HepG2 (cell line): ENCODE measurements around the gene DHRS13. TPM values are rescaled to one million over a fixed set of nuclear protein-coding genes. Genes with fewer than 3 reads are reported as not detected.

Experiments
- ATAC-seq: fragments of 200-7000 bp; cut with Tn5 transposase; 3 replicates; pipeline ENCODE4 v1.9.1; 2020; ENCODE audit warnings: mild to moderate bottlenecking, moderate library complexity
- BruUV-seq: library from RNA; stranded (reverse); fragments of 400-500 nt; replicated peaks from 2 replicates; lab custom pipeline; 2021; lab: Mats Ljungman, UMichigan
- CTCF ChIA-PET: fragments of 300-600 bp; formaldehyde crosslinking; extraction: SDS; loops from one replicate; lab custom pipeline; 2021; ENCODE audit warnings: low total read pairs, inconsistent platforms, low intra/inter-chr PET ratio; lab: Yijun Ruan, JAX
- POLR2A ChIA-PET: fragments of 350-600 bp; sonication (Branson Sonifier 250); formaldehyde crosslinking; loops from one replicate; lab custom pipeline; 2020; ENCODE audit warnings: antibody characterized with exemption, inconsistent platforms; lab: Yijun Ruan, JAX
- DNase-seq: peaks from one replicate; pipeline ENCODE4 v3.0.0-alpha.2; 2015; ENCODE audit warnings: low spot score
- FAIRE-seq: peaks from 3 replicates; lab custom pipeline; 2011; peaks lifted over from hg19 to GRCh38; lab: Jason Lieb, UNC
- H2AFZ ChIP-seq: one replicate; pipeline ENCODE4 v1.6.1; 2011; ENCODE audit warnings: low read length, inconsistent platforms
- H3K27ac ChIP-seq: fragments of 300-600 bp; 3 replicates; pipeline ENCODE4 v1.8.0; 2011; ENCODE audit warnings: mixed run types, mild to moderate bottlenecking, mixed read lengths, low read length, inconsistent platforms; ENCODE audit not compliant: insufficient read depth; ENCODE audit errors: extremely low read length
- H3K27me3 ChIP-seq, 2 experiments: fragments of 200-600 bp in 1 of 2; 2 replicates in 1 of 2; 3 replicates in 1 of 2; pipeline versions ENCODE4 v1.6.0 to v1.8.0; 2011; ENCODE audit warnings: low read length in 2 of 2, mild to moderate bottlenecking in 2 of 2, moderate library complexity in 2 of 2, inconsistent platforms in 1 of 2; ENCODE audit not compliant: insufficient read depth in 2 of 2, control insufficient read depth in 1 of 2
- H3K36me3 ChIP-seq, 2 experiments: fragments of 200-600 bp in 1 of 2; replicated peaks in 1 of 2; 2 replicates in 1 of 2; 3 replicates in 1 of 2; pipeline versions ENCODE4 v1.5.1 to v1.8.0; 2011; ENCODE audit warnings: low read length in 2 of 2, inconsistent platforms in 1 of 2; ENCODE audit not compliant: insufficient read depth in 2 of 2, control insufficient read depth in 1 of 2
- H3K4me1 ChIP-seq: 2 replicates; pipeline ENCODE4 v1.5.1; 2012; ENCODE audit warnings: low read length, inconsistent platforms; ENCODE audit not compliant: insufficient read depth
- H3K4me2 ChIP-seq: 2 replicates; pipeline ENCODE4 v1.6.0; 2011; ENCODE audit warnings: low read depth, low read length, inconsistent platforms
- H3K4me3 ChIP-seq, 3 experiments: fragments of 200-600 bp in 1 of 3; sonication (generic), shearing (Covaris generic) in 1 of 3; replicated peaks in 1 of 3; 2 replicates each; pipeline ENCODE4 v1.5.1; 2011 to 2016; ENCODE audit warnings: low read length in 3 of 3, inconsistent platforms in 2 of 3, low read depth in 2 of 3, mild to moderate bottlenecking in 2 of 3, control low read depth in 1 of 3, mixed read lengths in 1 of 3; ENCODE audit not compliant: insufficient read depth in 1 of 3
- H3K79me2 ChIP-seq: one replicate; pipeline ENCODE4 v1.6.1; 2011; ENCODE audit warnings: low read length, inconsistent platforms; ENCODE audit not compliant: insufficient read depth
- H3K9ac ChIP-seq: 2 replicates; pipeline ENCODE4 v1.6.0; 2011; ENCODE audit warnings: mild to moderate bottlenecking, low read depth, low read length, inconsistent platforms; ENCODE audit not compliant: insufficient read depth
- H3K9me3 ChIP-seq: 2 replicates; pipeline ENCODE4 v1.5.1; 2012; ENCODE audit warnings: mild to moderate bottlenecking, low read length
- H4K20me1 ChIP-seq: 2 replicates; pipeline ENCODE4 v1.6.0; 2011; ENCODE audit warnings: inconsistent platforms, mild to moderate bottlenecking, low read length, moderate library complexity; ENCODE audit not compliant: insufficient read depth
- ATAD3A ChIP-seq: sonication (generic); formaldehyde crosslinking; IDR thresholded peaks from 2 replicates; pipeline ENCODE4 v1.4.0; 2020; ENCODE audit warnings: missing genetic modification reagents
- ELF1 ChIP-seq: sonication (generic); formaldehyde crosslinking; IDR thresholded peaks from 2 replicates; pipeline ENCODE4 v1.4.0; 2020; ENCODE audit warnings: missing genetic modification reagents
- GATA4 ChIP-seq: sonication (generic); IDR thresholded peaks from 2 replicates; pipeline ENCODE4 v1.6.1; 2016; ENCODE audit warnings: antibody characterized with exemption, low read depth, borderline replicate concordance
- HMGA1 ChIP-seq: sonication (generic); formaldehyde crosslinking; conservative IDR thresholded peaks from 2 replicates; pipeline ENCODE4 v1.4.0; 2020; ENCODE audit warnings: missing genetic modification reagents
- IKZF4 ChIP-seq: sonication (generic); formaldehyde crosslinking; IDR thresholded peaks from 2 replicates; pipeline ENCODE4 v1.5.1; 2020; ENCODE audit warnings: borderline replicate concordance, mild to moderate bottlenecking, low read depth, missing genetic modification reagents; ENCODE audit errors: not compliant biosample characterization
- KDM5B ChIP-seq: sonication (generic); formaldehyde crosslinking; IDR thresholded peaks from 2 replicates; pipeline ENCODE4 v1.4.0; 2020; ENCODE audit warnings: missing genetic modification reagents, mild to moderate bottlenecking, borderline replicate concordance
- NCOA2 ChIP-seq: sonication (generic); formaldehyde crosslinking; IDR thresholded peaks from 2 replicates; pipeline ENCODE4 v1.8.0; 2022; ENCODE audit warnings: inconsistent platforms
- NFE2L1 ChIP-seq: sonication (generic); formaldehyde crosslinking; IDR thresholded peaks from 2 replicates; pipeline ENCODE4 v1.4.0; 2020; ENCODE audit warnings: missing genetic modification reagents, mild to moderate bottlenecking, borderline replicate concordance
- RCOR2 ChIP-seq: IDR thresholded peaks from 2 replicates; pipeline ENCODE4 v1.6.1; 2016; ENCODE audit warnings: missing biosample characterization, missing genetic modification reagents
- RORA ChIP-seq: sonication (generic); formaldehyde crosslinking; IDR thresholded peaks from 2 replicates; pipeline ENCODE4 v1.5.0; 2020; ENCODE audit warnings: mild to moderate bottlenecking, missing genetic modification reagents, moderate library complexity
- SP140L ChIP-seq: sonication (generic); formaldehyde crosslinking; IDR thresholded peaks from 2 replicates; pipeline ENCODE4 v1.4.0; 2020; ENCODE audit warnings: missing genetic modification reagents, borderline replicate concordance
- SP5 ChIP-seq: IDR thresholded peaks from 2 replicates; pipeline ENCODE4 v1.6.1; 2016; ENCODE audit warnings: low read depth, borderline replicate concordance
- ZFP41 ChIP-seq: sonication (generic); formaldehyde crosslinking; IDR thresholded peaks from 2 replicates; pipeline ENCODE4 v1.4.0; 2020; ENCODE audit warnings: mild to moderate bottlenecking, missing genetic modification reagents, borderline replicate concordance
- ZFP82 ChIP-seq: sonication (generic); formaldehyde crosslinking; IDR thresholded peaks from 2 replicates; pipeline ENCODE4 v1.5.1; 2020; ENCODE audit warnings: mild to moderate bottlenecking, missing genetic modification reagents, borderline replicate concordance
- ZFYVE20 ChIP-seq: sonication (generic); formaldehyde crosslinking; IDR thresholded peaks from 2 replicates; pipeline ENCODE4 v1.8.0; 2023; ENCODE audit warnings: low read depth, mild to moderate bottlenecking, moderate library complexity, missing genetic modification reagents, borderline replicate concordance
- ZNF552 ChIP-seq: sonication (generic); formaldehyde crosslinking; IDR thresholded peaks from 2 replicates; pipeline ENCODE4 v1.9.0; 2022; ENCODE audit warnings: missing genetic modification reagents, mild to moderate bottlenecking, borderline replicate concordance
- ZNF776 ChIP-seq: sonication (generic); formaldehyde crosslinking; IDR thresholded peaks from 2 replicates; pipeline ENCODE4 v1.4.0; 2020; ENCODE audit warnings: mild to moderate bottlenecking, missing genetic modification reagents
- WGBS: methylation state at CpG from one replicate; pipeline ENCODE4 v1.1.6; 2017; ENCODE audit warnings: low lambda C conversion rate; 5-methylcytosine and 5-hydroxymethylcytosine counted together
- in situ Hi-C: cut with HindIII; loops from 2 replicates; pipeline ENCODE4 v1.10.0; 2017; ENCODE audit warnings: low pct_unique_long_range_greater_than_20kb; ENCODE audit not compliant: extremely low pct_ligation_motif_present
- intact Hi-C: fragments of 100-400 bp; cut with micrococcal nuclease; formaldehyde crosslinking; loops from one replicate; pipeline ENCODE4 v1.10.0; 2022; ENCODE audit not compliant: unreplicated experiment
- polyA plus RNA-seq, 8 experiments: library from polyadenylated mRNA; depleted of rRNA in 3 of 8; stranded (reverse) in 7 of 8; unstranded in 1 of 8; fragments of >200 nt; fragmentation: Illumina TruSeq in 4 of 8; extraction: Trizol in 4 of 8; gene quantifications; 2 replicates each; pipeline versions ENCODE4 v1.2.1 to v1.2.3, GENCODE V29; 2011 to 2016; ENCODE audit warnings: low read depth in 4 of 8, missing spikeins in 1 of 8, mixed read lengths in 1 of 8; ENCODE audit not compliant: insufficient read depth in 1 of 8
- total RNA-seq, 5 experiments: library from RNA; depleted of rRNA; stranded (reverse); fragments of >200 nt; fragmentation: Illumina TruSeq; extraction: Trizol; gene quantifications; 2 replicates each; pipeline ENCODE4 v1.2.3, GENCODE V29; 2016; ENCODE audit warnings: low read depth in 1 of 5
- TF ChIP-seq, protein P1 (sequence below): sonication (generic); formaldehyde crosslinking; IDR thresholded peaks from 2 replicates; pipeline ENCODE4 v1.8.1; 2023; ENCODE audit warnings: mild to moderate bottlenecking, missing genetic modification reagents
- TF ChIP-seq, protein P2 (sequence below): sonication (generic); formaldehyde crosslinking; IDR thresholded peaks from 2 replicates; pipeline ENCODE4 v1.4.0; 2020; ENCODE audit warnings: missing genetic modification reagents

Gene DHRS13
- total and polyA plus RNA-seq, 2 of the 13 experiments (the other 11 are each of a cell fraction or from before 2014, with no cell fraction given) = 11.8 to 12.6 TPM

DNA sequence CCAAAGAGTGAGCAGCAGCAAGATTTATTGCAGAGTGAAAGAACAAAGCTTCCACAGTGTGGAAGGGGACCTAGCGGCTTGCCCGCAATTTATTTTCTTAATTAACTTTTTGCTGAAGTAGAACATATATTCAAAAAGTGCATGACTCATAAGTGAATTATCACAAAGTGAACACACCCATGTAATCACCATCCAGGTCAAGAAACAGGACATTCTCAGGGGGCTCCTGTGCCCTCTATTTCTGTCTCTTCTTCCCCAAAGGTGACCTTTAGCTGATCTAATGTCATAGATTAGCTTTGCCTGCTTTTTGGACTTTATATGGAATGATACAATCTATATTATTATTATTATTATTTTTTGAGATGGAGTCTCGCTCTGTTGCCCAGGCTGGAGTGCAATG, 28.1 kb downstream of the DHRS13 start:
- ChIA-PET CTCF (no interaction called here), POLR2A (no interaction called here)
- no peak for TF ChIP-seq NCOA2 (CRISPR knock-in tag)
- TF ChIP-seq ZFP41 = no peak
- TF ChIP-seq HMGA1 (CRISPR knock-in tag) = no peak
- TF ChIP-seq, protein P1, sequence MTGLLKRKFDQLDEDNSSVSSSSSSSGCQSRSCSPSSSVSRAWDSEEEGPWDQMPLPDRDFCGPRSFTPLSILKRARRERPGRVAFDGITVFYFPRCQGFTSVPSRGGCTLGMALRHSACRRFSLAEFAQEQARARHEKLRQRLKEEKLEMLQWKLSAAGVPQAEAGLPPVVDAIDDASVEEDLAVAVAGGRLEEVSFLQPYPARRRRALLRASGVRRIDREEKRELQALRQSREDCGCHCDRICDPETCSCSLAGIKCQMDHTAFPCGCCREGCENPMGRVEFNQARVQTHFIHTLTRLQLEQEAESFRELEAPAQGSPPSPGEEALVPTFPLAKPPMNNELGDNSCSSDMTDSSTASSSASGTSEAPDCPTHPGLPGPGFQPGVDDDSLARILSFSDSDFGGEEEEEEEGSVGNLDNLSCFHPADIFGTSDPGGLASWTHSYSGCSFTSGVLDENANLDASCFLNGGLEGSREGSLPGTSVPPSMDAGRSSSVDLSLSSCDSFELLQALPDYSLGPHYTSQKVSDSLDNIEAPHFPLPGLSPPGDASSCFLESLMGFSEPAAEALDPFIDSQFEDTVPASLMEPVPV (CRISPR knock-in tag) = no peak
- TF ChIP-seq KDM5B = no peak
- TF ChIP-seq RCOR2 (CRISPR knock-in tag) = no peak
- TF ChIP-seq, protein P2, sequence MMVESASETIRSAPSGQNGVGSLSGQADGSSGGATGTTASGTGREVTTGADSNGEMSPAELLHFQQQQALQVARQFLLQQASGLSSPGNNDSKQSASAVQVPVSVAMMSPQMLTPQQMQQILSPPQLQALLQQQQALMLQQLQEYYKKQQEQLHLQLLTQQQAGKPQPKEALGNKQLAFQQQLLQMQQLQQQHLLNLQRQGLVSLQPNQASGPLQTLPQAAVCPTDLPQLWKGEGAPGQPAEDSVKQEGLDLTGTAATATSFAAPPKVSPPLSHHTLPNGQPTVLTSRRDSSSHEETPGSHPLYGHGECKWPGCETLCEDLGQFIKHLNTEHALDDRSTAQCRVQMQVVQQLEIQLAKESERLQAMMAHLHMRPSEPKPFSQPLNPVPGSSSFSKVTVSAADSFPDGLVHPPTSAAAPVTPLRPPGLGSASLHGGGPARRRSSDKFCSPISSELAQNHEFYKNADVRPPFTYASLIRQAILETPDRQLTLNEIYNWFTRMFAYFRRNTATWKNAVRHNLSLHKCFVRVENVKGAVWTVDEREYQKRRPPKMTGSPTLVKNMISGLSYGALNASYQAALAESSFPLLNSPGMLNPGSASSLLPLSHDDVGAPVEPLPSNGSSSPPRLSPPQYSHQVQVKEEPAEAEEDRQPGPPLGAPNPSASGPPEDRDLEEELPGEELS (CRISPR knock-in tag) = no peak
- TF ChIP-seq SP5 (CRISPR knock-in tag) = no peak
- no peak for TF ChIP-seq ZFP82 (CRISPR knock-in tag)
- no peak for TF ChIP-seq ATAD3A (CRISPR knock-in tag)
- no peak for TF ChIP-seq RORA
- TF ChIP-seq ELF1 = no peak
- TF ChIP-seq ZNF776 = no peak
- TF ChIP-seq ZFYVE20 (CRISPR knock-in tag) = no peak
- no peak for TF ChIP-seq SP140L (CRISPR knock-in tag)
- no peak for TF ChIP-seq GATA4
- TF ChIP-seq IKZF4 = no peak
- no peak for TF ChIP-seq ZNF552 (CRISPR knock-in tag)
- no peak for TF ChIP-seq NFE2L1
- H3K4me1 ChIP-seq = peaks cover 11% of the 10 kb centered on the region
- no TSS peak for BruUV-seq
- no peak for FAIRE-seq
- H3K4me2 ChIP-seq = no peak overlapping the region
- no peak overlapping the region for H3K27ac ChIP-seq
- in situ Hi-C loops (loop anchor here (25.0 kb wide), 1 partner anchor 237 kb away; the partner anchor contains the start of gene BLTP2), intact Hi-C loops (no loop called here)
- peaks cover 0 to 1% of the 10 kb centered on the region in 2 experiments; a peak in 1 of 5 replicates for H3K27me3 ChIP-seq
- 79% methylated on average over 3 of the region's 3 CpGs for WGBS
- peaks cover 3 to 5% of the 10 kb centered on the region in 2 experiments; a peak in 3 of 5 replicates for H3K36me3 ChIP-seq
- no peak overlapping the region for H3K4me3 ChIP-seq
- no peak overlapping the region for H3K9ac ChIP-seq
- H2AFZ ChIP-seq = no peak overlapping the region
- DNase-seq = no peak
- H4K20me1 ChIP-seq = no peaks in the 10 kb centered on the region
- no peaks in the 10 kb centered on the region for H3K9me3 ChIP-seq
- ATAC-seq = no peak
- H3K79me2 ChIP-seq = no peaks in the 10 kb centered on the region
